Measurements from ENCODE around the gene PFKP. TPM values are rescaled to one million over a fixed set of nuclear protein-coding genes. Genes with fewer than 3 reads are reported as not detected.
"Not testable (repeated sequence)": the region's sequence is repeated elsewhere in the genome, so short reads cannot be mapped to it uniquely, and the experiment has no call there.

PFKP gene
- total RNA-seq, 1 donor = 111 TPM

GRCh38 chr10:3165196-3165595, 97.8 kb downstream of the PFKP start:
- no peak overlapping the region for H3K4me3 ChIP-seq (ENCODE audit: low read depth, low read length)
- no peak for TF ChIP-seq CTCF (IDR thresholded peaks at IDR 0.05; ENCODE audit: insufficient read depth, low read length)
- DNase-seq (ENCODE audit: low read depth) = no peak

GRCh38 chr10:3166496-3167290, 99.3 kb downstream of the PFKP start:
- no peak for TF ChIP-seq CTCF (IDR thresholded peaks at IDR 0.05; ENCODE audit: insufficient read depth, low read length)
- no peak for DNase-seq (ENCODE audit: low read depth)
- H3K4me3 ChIP-seq (ENCODE audit: low read depth, low read length) = no peak overlapping the region

GRCh38 chr10:3167611-3168330, 100.4 kb downstream of the PFKP start:
- DNase-seq (ENCODE audit: low read depth) = no peak
- no peak for TF ChIP-seq CTCF (IDR thresholded peaks at IDR 0.05; ENCODE audit: insufficient read depth, low read length)

GRCh38 chr10:3169271-3169670, 101.9 kb downstream of the PFKP start:
- TF ChIP-seq CTCF (IDR thresholded peaks at IDR 0.05; ENCODE audit: insufficient read depth, low read length) = no peak
- no peak for DNase-seq (ENCODE audit: low read depth)
- no peak overlapping the region for H3K4me3 ChIP-seq (ENCODE audit: low read depth, low read length)

More at GRCh38 chr10:3167611-3168330, 100.4 kb downstream of the PFKP start:
- H3K4me3 ChIP-seq (ENCODE audit: low read depth, low read length) = no peak overlapping the region

GRCh38 chr10:3169673-3170072, 102.3 kb downstream of the PFKP start:
- no peak for DNase-seq (ENCODE audit: low read depth)
- no peak overlapping the region for H3K4me3 ChIP-seq (ENCODE audit: low read depth, low read length)
- TF ChIP-seq CTCF (IDR thresholded peaks at IDR 0.05; ENCODE audit: insufficient read depth, low read length) = no peak

- H3K4me3 ChIP-seq (ENCODE audit: low read depth, low read length) = peak overlapping the region; percentile 88
- DNase-seq (ENCODE audit: low read depth) = not testable (repeated sequence)
Observed at GRCh38 chr10:3171488-3171887, 104.1 kb downstream of the PFKP start.

- DNase-seq (ENCODE audit: low read depth) = peak; percentile 72
- no peak for TF ChIP-seq CTCF (IDR thresholded peaks at IDR 0.05; ENCODE audit: insufficient read depth, low read length)
- H3K4me3 ChIP-seq (ENCODE audit: low read depth, low read length) = peak overlapping the region; percentile 88
Observed at GRCh38 chr10:3172081-3172445, 104.7 kb downstream of the PFKP start.

Data from fibroblast of the aortic adventitia (primary cell).